Kidney capillary endothelial cell (primary cell): ENCODE results near the gene ADGRL1.
"Not testable (repeated sequence)": the region's sequence is repeated elsewhere in the genome, so short reads cannot be mapped to it uniquely, and the experiment has no call there.

ENCODE experiments used
- DNase-seq: peaks from one replicate; pipeline ENCODE4 v3.0.0-alpha.2; 2018; ENCODE audit warnings: low spot score

The ADGRL1 gene

GRCh38 chr19:14189415-14189814 is 16.6 kb downstream of the ADGRL1 start:
- no peak for DNase-seq

DNA sequence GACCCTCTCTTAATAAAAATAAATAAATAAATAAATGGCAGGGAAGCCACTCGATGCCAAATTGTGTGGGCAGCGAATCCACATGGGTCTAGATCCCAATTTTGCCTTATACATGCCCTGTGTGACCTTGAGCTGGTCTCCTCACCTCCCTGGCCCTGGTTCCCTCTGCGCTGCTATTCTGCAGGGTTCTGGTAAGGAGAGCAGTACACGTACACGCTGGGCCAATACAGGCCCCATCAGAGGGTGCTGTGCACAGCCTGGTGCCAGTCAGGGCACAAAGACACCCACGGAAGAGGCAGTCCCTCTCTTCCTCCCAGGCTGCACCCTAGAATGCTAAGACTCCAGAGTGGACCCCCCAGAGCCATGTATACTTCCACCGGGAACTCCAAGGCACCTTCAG is 17.9 kb downstream of the ADGRL1 start:
- DNase-seq: not testable (repeated sequence)

DNA sequence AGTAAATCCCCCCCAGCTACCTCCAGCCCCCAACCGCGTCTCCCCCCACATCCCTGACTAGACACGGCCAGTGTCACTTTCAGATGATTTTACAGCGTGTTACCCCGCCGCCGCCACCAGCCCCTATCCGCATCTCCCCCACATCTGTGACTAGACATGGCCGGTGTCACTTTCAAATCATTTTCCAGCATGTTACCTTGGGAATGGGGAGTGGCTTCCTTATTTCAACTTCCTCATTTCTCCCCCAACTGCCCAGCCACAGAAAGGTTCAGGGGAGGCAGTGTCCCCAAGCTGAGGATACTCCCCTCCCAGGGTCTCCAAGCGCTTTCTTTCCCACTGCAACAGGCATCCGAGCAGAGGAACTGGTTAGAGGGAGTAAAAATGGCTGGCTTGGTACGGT is 18.4 kb downstream of the ADGRL1 start:
- DNase-seq: no peak

GRCh38 chr19:14186684-14187083 is 19.3 kb downstream of the ADGRL1 start:
- DNase-seq: not testable (repeated sequence)

GRCh38 chr19:14185691-14186090 is 20.3 kb downstream of the ADGRL1 start:
- not testable (repeated sequence) for DNase-seq

GRCh38 chr19:14185158-14185557 is 20.8 kb downstream of the ADGRL1 start:
- no peak for DNase-seq

DNA sequence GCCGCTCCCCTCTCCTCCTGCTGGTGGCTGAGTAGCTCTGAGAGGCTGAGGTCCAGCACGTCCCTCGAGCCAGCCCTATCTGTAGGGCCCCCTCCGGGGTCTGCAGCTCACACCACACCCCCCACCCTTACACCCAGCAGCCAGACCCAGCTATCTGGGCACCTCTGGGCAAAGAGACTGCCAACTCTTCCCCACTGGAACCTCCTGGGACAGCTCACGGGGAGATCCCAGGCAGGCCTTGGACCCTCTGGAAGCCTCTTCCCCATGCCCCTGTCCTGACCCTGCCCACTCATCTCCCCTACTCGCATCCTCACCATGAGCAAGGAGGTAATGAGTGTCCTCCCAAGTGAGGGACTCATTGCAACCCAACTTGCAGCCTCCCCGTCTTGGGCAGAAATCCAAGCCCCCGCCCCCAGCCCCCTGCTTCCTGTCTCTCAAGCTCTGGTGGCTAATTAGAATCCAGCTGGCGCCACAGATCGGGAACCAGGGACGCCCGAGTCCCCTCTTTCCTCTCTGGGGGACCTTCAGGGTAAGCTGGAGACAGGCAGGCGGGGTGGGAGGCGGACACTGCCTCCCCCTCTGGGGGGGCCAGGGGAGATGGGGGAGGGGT is 22.1 kb downstream of the ADGRL1 start:
- no peak for DNase-seq

- no peak for DNase-seq
Observed at GRCh38 chr19:14182476-14182875, 23.5 kb downstream of the ADGRL1 start.

DNA sequence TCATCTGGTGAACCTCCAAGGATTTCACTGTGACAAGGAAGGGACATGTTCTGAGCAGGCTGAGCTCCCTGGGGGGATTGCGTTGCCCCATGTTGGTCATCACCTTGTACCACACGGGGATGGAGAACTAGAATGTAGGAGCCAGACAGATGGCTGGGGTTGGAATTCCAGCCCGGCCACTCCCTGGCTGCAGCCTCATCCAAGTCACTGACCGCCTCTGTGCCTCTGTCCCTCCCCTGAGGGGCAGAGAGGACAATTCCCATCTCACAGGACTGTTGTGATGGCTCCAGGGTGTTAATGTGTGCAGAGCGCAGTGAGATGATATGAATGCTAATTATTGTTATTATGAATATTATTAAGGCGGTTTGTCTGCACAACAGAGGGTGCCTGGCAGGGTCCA is 24.1 kb downstream of the ADGRL1 start:
- no peak for DNase-seq

DNA sequence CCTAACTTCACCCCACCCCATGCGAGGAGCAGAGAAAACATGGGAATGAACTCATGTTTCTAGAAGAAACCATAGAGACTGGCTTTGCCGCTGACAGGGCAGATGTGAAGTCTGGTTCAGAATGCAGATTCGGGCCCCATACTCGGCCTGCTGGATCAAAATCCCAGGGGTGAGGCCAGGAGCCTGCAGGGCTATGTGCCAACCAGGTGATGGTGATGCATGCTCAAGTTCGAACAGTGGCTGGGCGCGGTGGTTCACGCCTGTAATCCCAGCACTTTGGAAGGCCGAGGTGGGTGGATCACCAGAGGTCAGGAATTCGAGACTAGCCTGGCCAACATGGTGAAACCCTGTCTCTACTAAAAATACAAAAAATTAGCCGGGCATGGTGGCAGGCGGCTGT is 24.8 kb downstream of the ADGRL1 start:
- not testable (repeated sequence) for DNase-seq

- no peak for DNase-seq
Observed at GRCh38 chr19:14177496-14178074, 28.4 kb downstream of the ADGRL1 start.

GRCh38 chr19:14175351-14175792 is 30.6 kb downstream of the ADGRL1 start:
- no peak for DNase-seq

GRCh38 chr19:14174883-14175282 is 31.1 kb downstream of the ADGRL1 start:
- no peak for DNase-seq

DNA sequence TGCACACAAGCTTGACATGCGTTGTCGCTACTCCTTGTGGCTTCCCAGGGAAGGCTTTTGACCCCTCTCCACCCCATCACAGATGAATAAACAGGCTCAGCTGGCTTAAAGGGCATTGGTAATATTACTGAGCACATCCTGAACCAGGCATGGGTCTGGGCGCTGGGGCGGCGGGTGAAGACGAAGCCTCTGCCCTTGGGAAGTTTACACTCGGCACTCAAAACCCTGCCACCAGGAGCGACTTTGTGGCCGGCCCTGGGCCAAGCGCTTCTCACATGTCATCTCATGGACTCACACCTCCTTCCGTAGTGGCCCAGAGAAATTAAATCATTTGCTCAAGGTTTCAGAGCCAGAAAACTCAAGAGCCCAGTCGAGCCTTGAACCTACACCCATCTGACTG is 37.0 kb downstream of the ADGRL1 start:
- DNase-seq: no peak

DNA sequence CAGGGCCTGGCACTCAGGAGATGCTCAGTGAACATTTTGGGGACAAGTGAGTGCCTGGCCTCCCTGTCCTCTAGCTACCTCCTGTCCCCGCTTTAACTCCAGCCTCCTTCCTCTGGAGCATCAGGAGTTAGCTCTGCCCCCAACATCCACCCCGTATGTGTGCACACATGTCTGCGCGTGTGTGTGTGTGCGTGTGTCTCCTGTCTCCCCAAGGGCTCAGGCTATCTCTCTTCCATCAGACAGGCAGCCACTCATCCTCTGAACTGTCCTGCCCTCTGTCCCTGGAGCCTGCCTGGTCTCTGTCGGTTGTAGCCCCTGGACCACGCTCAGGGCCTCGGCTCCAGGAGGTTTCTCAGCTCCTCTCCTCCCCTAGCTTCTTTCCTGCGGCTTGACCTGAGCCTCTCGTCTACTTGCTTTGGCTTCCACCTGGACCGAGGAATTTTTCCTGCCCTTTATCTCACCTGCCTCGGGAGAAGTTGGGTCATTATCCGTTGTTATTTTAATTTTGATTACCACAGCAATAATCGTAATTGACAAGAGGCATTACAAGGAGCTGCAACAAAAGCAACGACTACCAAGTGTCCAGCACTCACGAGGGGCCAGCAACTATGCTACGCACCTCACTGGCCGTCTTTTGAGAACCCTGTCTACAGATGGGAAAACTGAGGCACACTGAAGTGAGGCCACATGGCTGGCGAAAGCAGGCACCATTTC is 37.6 kb downstream of the ADGRL1 start:
- DNase-seq: no peak

GRCh38 chr19:14167576-14168138 is 38.3 kb downstream of the ADGRL1 start:
- no peak for DNase-seq

DNA sequence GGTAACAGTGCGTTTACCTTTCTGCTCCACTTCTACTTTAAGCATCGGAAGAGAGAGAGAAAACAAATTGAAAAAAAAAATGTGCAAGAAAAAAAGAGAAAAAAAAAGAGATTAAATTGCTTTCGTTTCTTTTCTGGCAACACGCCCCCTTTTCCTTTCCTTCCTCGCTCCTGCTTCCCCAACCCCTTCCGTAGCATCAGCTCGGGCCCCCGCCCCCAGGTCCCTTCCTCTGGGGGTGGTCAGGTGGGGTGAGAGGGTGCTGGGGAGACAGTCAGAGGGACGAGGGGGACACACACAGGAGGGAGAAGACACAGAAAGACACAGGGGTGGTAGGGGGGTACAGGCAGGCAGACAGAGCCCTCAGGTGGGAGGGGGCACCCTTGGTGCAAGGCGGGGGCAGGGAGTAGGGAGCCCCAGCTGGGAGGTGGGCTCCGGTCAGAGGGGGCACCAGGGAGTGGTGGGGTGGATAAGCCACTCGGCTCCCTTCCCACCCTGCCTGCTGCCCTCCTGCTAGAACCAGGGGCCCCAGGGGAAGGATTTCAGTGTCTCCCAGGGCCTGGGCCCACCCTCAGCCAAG is 38.9 kb downstream of the ADGRL1 start:
- no peak for DNase-seq

DNA sequence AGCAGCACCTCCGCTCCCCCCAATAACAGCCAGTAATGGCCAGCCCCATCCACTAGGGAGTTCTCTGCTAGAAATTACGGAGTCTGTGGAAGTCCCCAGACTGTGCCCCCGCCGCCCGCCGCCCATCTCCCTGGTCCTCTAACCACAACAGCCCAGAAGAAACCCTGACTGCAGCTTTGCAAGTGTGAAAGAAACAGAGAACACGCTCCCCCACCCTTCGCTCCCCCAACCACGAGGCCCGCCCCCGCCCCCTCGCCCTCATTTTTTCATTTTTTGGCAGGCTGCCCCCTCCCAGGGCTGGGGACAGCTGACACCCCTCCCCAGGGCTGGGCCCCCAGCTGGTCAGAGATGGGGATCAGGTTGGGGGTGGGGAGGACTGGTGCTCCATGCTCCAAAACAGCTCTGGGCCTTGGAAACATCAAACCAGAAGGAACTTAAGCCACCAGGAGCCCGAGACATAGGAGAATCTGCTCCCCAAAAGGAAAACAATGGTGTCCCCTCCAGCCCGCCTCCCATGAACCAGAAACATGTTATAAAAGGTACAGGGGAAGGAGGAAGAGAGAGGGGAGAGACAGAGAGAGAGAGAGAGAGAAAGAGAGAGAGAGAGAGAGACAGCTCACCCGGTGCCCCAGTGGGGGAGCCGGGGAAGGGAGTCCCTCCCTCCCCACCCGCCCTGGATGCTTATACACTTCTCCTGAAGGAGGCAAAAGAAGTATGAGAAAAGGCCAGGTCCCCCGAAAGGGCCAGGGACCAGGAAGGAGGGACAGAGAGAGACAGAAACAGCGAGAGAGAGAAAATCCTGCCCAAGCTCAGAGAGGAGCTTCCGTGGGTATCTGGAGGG is 39.8 kb downstream of the ADGRL1 start:
- DNase-seq: no peak

DNA sequence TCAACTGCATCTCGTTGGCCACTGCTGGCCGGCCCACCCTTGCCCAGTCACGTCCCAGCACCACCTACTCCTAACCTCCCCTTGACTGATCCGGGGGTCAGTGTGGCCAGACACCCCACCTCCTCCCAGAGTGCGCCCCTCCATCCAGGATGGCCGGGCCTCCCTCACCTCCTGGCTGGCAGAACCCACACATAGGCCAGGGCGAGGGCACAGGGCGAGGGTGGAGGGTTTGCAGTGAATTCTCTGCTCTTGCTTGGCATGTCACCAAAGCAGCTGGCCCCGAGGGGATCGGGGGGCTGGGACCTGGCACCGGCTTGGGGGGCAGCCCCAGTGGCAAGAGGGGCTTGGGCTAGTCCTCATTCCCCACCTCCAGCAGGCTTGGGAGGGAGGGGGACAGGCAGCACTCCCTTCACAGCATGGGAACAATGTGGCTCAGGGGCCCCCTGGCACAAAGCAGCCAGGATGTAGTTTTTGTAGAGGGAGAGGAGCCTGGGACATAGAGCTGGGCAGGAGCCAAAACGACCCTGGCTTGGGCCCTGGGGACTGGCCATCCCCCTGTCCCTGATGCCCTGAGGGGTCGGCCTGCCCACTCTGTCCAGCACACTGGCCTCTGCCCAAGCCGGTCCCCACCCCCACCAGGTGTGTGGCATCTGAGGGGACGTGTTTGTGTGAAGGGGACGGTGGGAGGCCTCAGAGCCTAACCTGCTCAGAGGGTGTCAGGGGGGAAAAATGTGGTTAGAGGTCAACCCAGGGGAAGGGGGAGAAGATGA is 41.1 kb downstream of the ADGRL1 start:
- DNase-seq: no peak

GRCh38 chr19:14164082-14164481 is 41.9 kb downstream of the ADGRL1 start:
- no peak for DNase-seq

- no peak for DNase-seq
Observed at GRCh38 chr19:14162871-14163297, 43.1 kb downstream of the ADGRL1 start.
